Neural cell (in vitro differentiated cells): ENCODE data around the gene BCL2L12.

Experiments
- EZH2 ChIP-seq: fragments of 200-600, 300-800 bp; shearing (Covaris generic), sonication (generic); IDR thresholded peaks from 2 replicates; pipeline ENCODE4 v1.6.1; 2014; ENCODE audit warnings: antibody characterized with exemption, low read length, borderline replicate concordance, mild to moderate bottlenecking; ENCODE audit not compliant: insufficient read depth, poor library complexity, severe bottlenecking
- TF ChIP-seq, protein P1 (sequence below): fragments of 450-650 bp; IDR thresholded peaks from 2 replicates; pipeline ENCODE4 v1.5.1; 2014; ENCODE audit warnings: antibody characterized with exemption, mild to moderate bottlenecking, moderate library complexity; ENCODE audit not compliant: poor library complexity, severe bottlenecking

DNA sequence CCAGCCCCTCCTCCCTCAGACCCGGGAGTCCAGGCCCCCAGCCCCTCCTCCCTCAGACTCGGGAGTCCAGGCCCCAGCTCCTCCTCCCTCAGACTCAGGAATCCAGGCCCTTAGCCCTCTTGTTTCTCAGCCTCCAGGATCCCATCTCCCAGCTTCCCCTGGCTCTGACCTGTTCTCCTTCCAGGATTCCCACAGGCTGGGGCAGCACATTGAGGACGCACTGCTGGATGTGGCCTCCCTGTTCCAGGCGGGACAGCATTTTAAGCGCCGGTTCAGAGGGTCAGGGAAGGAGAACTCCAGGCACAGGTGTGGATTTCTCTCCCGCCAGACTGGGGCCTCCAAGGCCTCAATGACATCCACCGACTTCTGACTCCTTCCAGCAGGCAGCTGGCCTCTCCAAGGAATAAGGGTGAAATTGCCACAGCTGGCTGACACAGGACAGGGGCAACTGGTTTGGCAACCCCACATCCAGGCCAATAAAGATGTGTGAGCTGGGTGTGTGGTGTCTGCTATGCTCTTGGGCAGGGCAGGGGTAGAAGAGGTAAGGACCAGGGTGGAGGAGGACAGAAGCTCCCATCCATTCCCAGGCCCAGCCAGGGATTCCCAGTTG is 47.6 kb downstream of the BCL2L12 start:
- TF ChIP-seq, protein P1, sequence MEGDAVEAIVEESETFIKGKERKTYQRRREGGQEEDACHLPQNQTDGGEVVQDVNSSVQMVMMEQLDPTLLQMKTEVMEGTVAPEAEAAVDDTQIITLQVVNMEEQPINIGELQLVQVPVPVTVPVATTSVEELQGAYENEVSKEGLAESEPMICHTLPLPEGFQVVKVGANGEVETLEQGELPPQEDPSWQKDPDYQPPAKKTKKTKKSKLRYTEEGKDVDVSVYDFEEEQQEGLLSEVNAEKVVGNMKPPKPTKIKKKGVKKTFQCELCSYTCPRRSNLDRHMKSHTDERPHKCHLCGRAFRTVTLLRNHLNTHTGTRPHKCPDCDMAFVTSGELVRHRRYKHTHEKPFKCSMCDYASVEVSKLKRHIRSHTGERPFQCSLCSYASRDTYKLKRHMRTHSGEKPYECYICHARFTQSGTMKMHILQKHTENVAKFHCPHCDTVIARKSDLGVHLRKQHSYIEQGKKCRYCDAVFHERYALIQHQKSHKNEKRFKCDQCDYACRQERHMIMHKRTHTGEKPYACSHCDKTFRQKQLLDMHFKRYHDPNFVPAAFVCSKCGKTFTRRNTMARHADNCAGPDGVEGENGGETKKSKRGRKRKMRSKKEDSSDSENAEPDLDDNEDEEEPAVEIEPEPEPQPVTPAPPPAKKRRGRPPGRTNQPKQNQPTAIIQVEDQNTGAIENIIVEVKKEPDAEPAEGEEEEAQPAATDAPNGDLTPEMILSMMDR, result no peak
- no peak for TF ChIP-seq EZH2
